Measurements from ENCODE around the gene B3GALT4. TPM values are rescaled to one million over a fixed set of nuclear protein-coding genes. Genes with fewer than 3 reads are reported as not detected.
"Not testable (repeated sequence)": the region's sequence is repeated elsewhere in the genome, so short reads cannot be mapped to it uniquely, and the experiment has no call there.

B3GALT4 gene
- 4.1 and 6.5 TPM in 2 replicates for total RNA-seq

DNA sequence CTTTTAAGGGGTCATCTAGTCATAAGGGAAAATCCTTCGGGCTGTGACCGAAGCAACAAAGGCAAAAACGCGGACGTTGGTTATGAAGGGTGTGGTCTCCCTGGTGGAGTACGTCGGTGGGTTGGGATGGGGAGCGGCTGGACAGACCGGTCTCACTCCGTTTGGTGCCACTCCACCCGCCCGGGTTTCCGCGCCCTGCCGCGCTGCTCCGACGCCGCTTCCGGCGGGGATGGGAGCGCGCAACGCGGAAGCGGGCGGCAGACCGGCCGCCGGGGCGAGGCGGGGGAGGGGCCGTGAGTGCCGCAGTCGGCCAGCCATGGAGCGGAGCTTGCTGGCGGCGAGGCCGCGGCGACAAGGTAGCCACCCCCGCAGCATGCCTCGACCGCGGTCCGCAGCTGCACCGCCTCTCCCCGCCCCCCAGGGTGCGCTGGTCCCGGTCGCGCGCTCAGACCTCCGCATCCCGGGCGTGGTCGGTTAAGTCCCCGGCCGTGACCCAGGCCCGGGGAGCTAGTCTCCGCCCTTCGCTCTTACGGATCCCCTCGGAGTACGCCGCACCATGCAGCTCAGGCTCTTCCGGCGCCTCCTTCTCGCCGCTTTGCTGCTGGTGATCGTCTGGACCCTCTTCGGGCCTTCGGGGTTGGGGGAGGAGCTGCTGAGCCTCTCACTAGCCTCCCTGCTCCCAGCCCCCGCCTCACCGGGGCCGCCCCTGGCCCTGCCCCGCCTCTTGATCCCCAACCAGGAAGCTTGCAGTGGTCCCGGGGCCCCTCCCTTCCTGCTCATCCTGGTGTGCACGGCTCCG lies at the start of gene B3GALT4:
B3GALT4 (plus strand) TSS at position 260 of the 799 bp plus-strand sequence; CDS start at position 557, 297 bp downstream.
- DNase-seq (ENCODE audit: low read depth in 2 of 2) = peak; percentile 68 to 75

GRCh38 chr6:33235221-33235634 lies 41.7 kb upstream of the B3GALT4 start:
- no peak for DNase-seq (ENCODE audit: low read depth in 2 of 2)

- no peak for DNase-seq (ENCODE audit: low read depth in 2 of 2)
Measured at GRCh38 chr6:33236328-33236727, 40.6 kb upstream of the B3GALT4 start.

- DNase-seq (ENCODE audit: low read depth in 2 of 2) = no peak
Measured at GRCh38 chr6:33236852-33237251, 40.1 kb upstream of the B3GALT4 start.

GRCh38 chr6:33237741-33238140 lies 39.2 kb upstream of the B3GALT4 start:
- no peak for DNase-seq (ENCODE audit: low read depth in 2 of 2)

GRCh38 chr6:33241968-33242367 lies 35.0 kb upstream of the B3GALT4 start:
- DNase-seq (ENCODE audit: low read depth in 2 of 2) = no peak

DNA sequence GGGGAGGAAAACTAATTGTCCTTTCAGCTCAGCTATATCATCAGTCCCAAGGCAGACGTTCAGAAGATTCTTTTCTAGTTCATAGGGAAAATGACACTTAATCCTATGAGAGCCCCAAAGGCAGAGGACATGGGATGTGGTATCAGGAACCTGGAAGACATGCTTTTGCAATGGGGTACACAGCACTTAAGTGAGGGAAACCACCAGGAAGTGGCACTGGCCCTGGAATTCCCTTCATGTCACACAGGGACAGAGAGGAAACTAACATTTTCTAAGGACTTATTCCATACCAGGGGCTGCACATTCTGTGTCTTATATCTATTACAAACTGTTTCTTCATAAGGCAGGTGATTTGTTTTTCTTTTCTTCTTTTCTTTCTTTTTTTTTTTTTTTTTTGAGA lies 33.4 kb upstream of the B3GALT4 start:
- no peak for DNase-seq (ENCODE audit: low read depth in 2 of 2)

DNA sequence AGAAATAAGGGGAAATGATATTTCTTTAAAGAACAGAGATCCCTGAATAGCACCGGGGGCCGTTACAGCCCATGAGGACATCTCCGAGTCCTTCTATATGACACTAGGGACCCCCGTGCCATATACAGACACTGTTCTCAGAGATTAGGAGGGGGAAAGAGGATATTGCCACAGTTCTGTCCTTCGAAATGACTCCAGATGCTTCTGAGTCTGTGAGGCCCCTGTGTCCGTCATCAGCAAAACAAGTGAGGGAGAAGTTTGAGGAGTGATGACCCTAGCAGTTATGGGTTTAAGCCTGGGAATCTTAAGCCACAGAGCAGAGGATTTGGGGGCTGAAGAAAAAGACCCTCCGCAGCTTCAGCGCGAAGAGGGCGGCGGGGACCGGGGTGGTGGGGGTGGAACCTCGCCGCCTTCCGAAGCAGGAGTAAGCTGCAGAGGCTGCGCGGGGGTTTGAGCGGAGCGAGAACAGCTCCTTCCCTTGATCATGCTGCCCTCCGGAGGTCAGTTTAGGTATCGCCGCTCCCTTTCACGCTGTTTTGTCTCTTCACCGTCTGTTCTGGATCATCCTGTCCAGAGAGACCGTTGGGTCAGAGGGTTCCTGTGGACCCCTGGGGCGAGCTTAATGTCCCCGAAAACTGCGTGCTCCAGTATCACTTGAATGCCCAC lies 28.8 kb upstream of the B3GALT4 start:
- DNase-seq (ENCODE audit: low read depth in 2 of 2) = peak; percentile 86 to 88

DNA sequence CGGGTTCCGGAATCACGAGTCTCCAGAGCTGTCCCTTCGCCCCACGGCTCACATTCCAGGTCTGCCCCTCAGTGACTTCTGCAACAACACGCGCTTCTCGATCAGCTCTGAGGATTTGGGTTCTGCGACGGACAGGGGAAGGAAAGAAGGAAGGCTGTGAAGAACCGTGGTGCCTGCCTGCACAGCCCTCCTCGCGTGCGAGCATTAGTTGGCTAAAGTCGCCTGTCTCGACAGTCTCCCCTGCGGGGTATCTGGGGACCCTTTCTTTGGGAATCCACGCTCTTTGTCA lies 28.3 kb upstream of the B3GALT4 start:
- no peak for DNase-seq (ENCODE audit: low read depth in 2 of 2)

DNA sequence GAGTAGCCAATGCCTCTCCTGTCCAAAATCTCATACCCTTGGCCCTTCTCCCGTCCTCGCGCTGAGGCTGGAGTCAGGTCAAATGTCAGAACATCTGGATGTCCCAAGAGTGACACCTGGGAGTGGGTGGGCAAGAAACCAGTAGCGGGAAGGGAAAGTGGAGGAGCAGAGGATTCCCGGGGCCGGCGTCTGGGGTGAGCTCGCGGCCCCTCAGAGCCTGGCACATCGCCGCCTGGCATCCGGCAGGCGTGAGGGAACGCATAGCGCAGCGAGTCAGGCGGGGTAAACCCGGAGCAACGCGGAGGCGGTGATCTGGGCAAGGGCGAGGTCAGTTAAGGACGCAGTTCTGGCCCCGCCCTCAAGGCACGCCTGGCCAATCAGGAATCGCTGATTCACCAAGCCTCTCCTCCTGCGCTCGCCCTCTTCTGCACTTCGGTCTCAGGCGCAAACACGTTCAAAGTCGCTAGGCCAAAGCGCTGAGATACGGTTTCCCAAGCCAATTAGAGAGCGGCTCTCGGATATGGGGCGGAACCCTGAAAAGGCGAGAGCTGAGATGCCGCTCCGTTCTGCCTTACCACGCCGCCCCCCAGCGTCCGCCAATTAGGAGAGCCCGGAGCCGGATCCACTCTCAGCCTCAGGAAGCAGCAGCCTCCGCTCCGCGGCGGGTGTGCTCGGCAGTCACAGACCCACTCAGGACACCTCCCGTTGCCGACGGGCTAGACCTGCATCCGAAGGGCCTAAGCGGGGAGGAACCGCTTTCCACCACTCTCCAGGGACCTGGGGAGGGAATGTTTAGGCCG lies 27.8 kb upstream of the B3GALT4 start:
- peak; percentile 98 to 99 for DNase-seq (ENCODE audit: low read depth in 2 of 2)

GRCh38 chr6:33249732-33250630 lies 26.9 kb upstream of the B3GALT4 start:
- peak; percentile 8 to 70 for DNase-seq (ENCODE audit: low read depth in 2 of 2)

DNA sequence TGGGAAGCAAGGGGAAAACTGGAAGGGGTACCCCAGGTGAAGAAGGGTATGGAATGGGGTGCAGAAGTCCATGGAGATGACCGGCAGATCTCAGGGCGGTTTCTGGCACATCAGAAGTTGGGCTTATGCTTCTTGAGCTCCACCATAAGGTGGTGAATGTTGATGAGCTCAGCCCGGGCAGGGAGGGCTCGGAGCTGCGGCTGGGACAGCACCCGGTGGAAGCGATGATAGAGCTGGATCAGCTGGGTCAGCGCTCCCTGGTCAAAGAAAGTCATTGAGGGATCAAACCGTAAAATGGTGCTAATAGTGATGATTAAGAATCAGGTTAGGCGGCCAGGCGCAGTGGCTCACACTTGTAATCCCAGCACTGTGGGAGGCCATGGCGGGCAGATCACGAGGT lies 26.2 kb upstream of the B3GALT4 start:
- no peak for DNase-seq (ENCODE audit: low read depth in 2 of 2)

GRCh38 chr6:33251395-33252012 lies 25.4 kb upstream of the B3GALT4 start:
- DNase-seq (ENCODE audit: low read depth in 2 of 2) = no peak

GRCh38 chr6:33252759-33253158 lies 24.2 kb upstream of the B3GALT4 start:
- DNase-seq (ENCODE audit: low read depth in 2 of 2) = no peak

DNA sequence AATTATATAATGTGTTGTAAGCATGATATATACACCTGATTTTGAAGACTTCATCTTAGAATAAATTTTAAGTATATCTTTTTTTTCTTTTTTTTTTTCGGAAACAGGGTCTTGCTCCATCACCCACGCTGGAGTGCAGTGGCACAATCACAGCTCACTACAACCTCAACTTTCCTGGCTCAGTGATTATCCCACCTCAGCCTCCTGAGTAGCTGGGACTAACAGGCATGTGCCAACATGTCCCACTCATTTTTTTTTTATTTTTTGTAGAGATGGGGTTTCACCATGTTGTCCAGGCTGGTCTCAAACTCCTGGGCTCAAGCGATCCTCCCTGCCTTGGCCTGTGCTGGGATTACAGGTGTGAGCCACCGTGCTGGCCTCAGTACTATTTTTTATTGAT lies 22.3 kb upstream of the B3GALT4 start:
- DNase-seq (ENCODE audit: low read depth in 2 of 2) = no peak

- no peak for DNase-seq (ENCODE audit: low read depth in 2 of 2)
Measured at GRCh38 chr6:33259032-33259431, 17.9 kb upstream of the B3GALT4 start.

DNA sequence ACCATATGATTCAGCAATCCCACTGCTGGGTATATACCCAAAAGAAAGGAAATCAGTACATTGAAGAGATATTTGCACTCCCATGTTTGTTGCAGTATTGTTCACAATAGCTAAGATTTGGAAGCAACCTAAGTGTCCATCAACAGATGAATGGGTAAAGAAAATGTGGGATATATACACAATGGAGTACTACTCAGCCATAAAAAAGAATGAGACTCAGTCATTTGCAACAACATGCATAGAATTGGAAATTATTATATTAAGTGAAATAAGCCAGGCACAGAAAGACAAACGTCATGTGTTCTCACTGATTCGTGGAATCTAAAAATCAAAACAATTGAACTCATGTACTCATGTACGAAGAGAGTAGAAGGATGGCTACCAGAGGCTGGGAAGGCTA lies 14.4 kb upstream of the B3GALT4 start:
- not testable (repeated sequence) for DNase-seq (ENCODE audit: low read depth in 2 of 2)

- no peak for DNase-seq (ENCODE audit: low read depth in 2 of 2)
Measured at GRCh38 chr6:33264015-33264414, 12.9 kb upstream of the B3GALT4 start.

DNA sequence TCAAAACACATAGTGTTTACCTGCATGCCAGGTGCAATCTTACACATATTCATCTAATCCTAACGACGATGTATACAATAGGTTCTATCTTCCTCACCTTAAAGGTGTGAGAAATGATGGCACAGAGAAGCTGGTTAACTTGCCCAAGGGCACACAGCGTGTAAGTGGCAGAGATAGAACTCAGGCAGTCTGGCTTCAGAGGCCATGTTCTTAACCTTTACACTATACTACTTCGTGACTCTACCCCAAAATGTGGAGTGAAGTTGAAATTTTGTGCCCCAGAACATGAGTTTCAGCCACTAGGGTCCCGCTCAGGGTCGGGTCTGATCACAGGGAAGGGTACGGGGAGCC lies 5.8 kb upstream of the B3GALT4 start:
- DNase-seq (ENCODE audit: low read depth in 2 of 2) = no peak

DNA sequence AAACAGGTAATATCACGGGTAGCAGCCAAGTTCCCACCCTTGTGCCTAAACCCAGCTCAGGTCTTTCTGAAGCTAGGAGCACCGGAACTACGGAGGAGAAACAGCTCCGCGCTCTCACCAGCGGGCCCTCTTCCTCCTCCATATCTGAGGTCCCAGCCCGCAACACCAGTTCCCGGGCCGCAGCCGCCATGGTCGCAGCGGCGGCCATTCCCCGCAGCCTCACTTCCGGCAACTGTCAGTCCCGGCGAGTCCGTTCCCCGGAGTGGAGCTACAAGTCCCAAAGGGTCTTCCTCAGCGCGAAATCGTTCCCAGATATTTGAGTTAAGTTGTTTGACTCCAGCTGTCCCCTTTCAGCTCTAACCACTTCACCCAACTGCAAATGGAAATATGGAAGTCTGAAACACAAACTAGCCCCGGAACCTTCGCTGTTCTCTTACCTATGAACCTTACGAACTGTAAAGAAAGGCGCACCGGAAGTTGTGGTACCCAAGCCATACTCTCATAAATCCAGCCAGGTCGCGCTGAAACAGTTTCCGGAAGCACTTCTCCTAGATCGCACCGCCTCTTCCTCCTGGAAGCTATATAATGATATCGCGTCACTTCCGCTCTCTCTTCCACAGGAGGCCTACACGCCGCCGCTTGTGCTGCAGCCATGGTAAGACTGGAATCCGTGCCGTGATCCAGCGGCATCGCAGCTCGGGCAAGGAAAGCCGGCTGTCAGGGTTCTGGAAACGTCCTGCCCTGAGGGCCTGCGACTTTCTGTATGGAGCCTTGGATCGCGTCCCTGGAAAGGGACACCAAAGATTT lies 5.3 kb upstream of the B3GALT4 start, which contains the start of the genes RPS18 and VPS52:
RPS18 (plus strand) TSS at position 608 of the 807 bp plus-strand sequence; CDS start at position 653, 45 bp downstream.
VPS52 (minus strand) TSS at position 409 of the 807 bp plus-strand sequence; CDS start at position 208, 201 bp downstream.
- peak; percentile 100 for DNase-seq (ENCODE audit: low read depth in 2 of 2)

Measured in lung microvascular endothelial cell (primary cell).